ENCODE results near the gene KLHL29.
A peak's percentile ranks its signal among the peaks of the same experiment; 100 is the strongest.
"Not testable (repeated sequence)": the region's sequence is repeated elsewhere in the genome, so short reads cannot be mapped to it uniquely, and the experiment has no call there.

The KLHL29 gene

GRCh38 chr2:23384551-23385343, at the start of gene KLHL29:
Gene KLHL29, plus strand, starts transcription at chr2:23385179. Its CDS starts 177,018 bp downstream, at chr2:23562197.
- H3K27me3 ChIP-seq (ENCODE audit: low read depth, low read length), result no peaks in the 10 kb centered on the region
- no peak within 1 kb of the TSS for H3K27ac ChIP-seq (ENCODE audit: low read length)
- peak within 1 kb of the TSS; percentile 69 to 74 for H3K4me3 ChIP-seq (ENCODE audit: low read depth in 1 of 2, low read length in 2 of 2)
- peaks cover 0 to 7% of the 10 kb centered on the region in 2 donors for H3K4me1 ChIP-seq (ENCODE audit: control insufficient read depth in 1 of 2, insufficient read depth in 2 of 2, low read length in 2 of 2)
- no peaks in the 10 kb centered on the region for H3K9me3 ChIP-seq (ENCODE audit: control insufficient read depth in 1 of 2, low read length in 2 of 2)
- H3K36me3 ChIP-seq (ENCODE audit: control insufficient read depth in 1 of 2, insufficient read depth in 2 of 2, low read length in 2 of 2), result no peaks in the 10 kb centered on the region

DNA sequence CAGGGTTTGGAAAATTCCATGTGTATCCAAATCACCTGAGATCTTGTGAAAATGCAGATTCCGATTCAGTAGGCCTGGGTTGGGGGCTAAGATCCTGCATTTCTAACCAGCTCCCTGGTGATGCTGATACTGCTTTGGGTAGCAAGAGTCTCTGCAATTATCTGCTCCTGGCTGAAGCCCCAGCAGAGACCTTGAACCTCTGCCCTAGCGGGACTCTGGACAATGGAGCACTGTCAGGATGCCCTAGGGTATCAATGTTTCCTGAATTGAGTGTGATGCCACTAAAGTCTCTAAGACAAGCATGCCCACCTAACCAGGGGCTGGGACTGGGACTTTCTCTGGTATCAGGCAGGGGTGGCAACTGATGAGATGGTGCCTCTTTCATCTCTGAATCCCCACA, 49.4 kb upstream of the KLHL29 start:
- Histone ChIP-seq H3K4me1 (ENCODE audit: control insufficient read depth in 1 of 2, insufficient read depth in 2 of 2, low read length in 2 of 2) (no peaks in the 10 kb centered on the region), H3K9me3 (ENCODE audit: control insufficient read depth in 1 of 2, low read length in 2 of 2) (peaks cover 0 to 6% of the 10 kb centered on the region in 2 donors), H3K4me3 (ENCODE audit: low read depth in 1 of 2, low read length in 2 of 2) (no peak overlapping the region), H3K27ac (ENCODE audit: low read length) (no peak overlapping the region), H3K27me3 (ENCODE audit: low read depth, low read length) (no peaks in the 10 kb centered on the region), H3K36me3 (ENCODE audit: control insufficient read depth in 1 of 2, insufficient read depth in 2 of 2, low read length in 2 of 2) (no peaks in the 10 kb centered on the region)

GRCh38 chr2:23342075-23342474, 42.9 kb upstream of the KLHL29 start:
- Histone ChIP-seq H3K4me1 (ENCODE audit: control insufficient read depth in 1 of 2, insufficient read depth in 2 of 2, low read length in 2 of 2) (no peaks in the 10 kb centered on the region), H3K27me3 (ENCODE audit: low read depth, low read length) (no peaks in the 10 kb centered on the region), H3K27ac (ENCODE audit: low read length) (no peak overlapping the region), H3K36me3 (ENCODE audit: control insufficient read depth in 1 of 2, insufficient read depth in 2 of 2, low read length in 2 of 2) (no peaks in the 10 kb centered on the region), H3K4me3 (ENCODE audit: low read depth in 1 of 2, low read length in 2 of 2) (no peak overlapping the region), H3K9me3 (ENCODE audit: control insufficient read depth in 1 of 2, low read length in 2 of 2) (peaks cover 0 to 14% of the 10 kb centered on the region in 2 donors)

GRCh38 chr2:23346029-23346428, 39.0 kb upstream of the KLHL29 start:
- Histone ChIP-seq H3K9me3 (ENCODE audit: control insufficient read depth in 1 of 2, low read length in 2 of 2) (peaks cover 0 to 5% of the 10 kb centered on the region in 2 donors), H3K36me3 (ENCODE audit: control insufficient read depth in 1 of 2, insufficient read depth in 2 of 2, low read length in 2 of 2) (no peaks in the 10 kb centered on the region), H3K4me1 (ENCODE audit: control insufficient read depth in 1 of 2, insufficient read depth in 2 of 2, low read length in 2 of 2) (peaks cover 0 to 5% of the 10 kb centered on the region in 2 donors), H3K27me3 (ENCODE audit: low read depth, low read length) (no peaks in the 10 kb centered on the region), H3K27ac (ENCODE audit: low read length) (no peak overlapping the region), H3K4me3 (ENCODE audit: low read depth in 1 of 2, low read length in 2 of 2) (no peak overlapping the region)

GRCh38 chr2:23346781-23347180, 38.2 kb upstream of the KLHL29 start:
- Histone ChIP-seq H3K27ac (ENCODE audit: low read length) (no peak overlapping the region), H3K4me3 (ENCODE audit: low read depth in 1 of 2, low read length in 2 of 2) (no peak overlapping the region), H3K36me3 (ENCODE audit: control insufficient read depth in 1 of 2, insufficient read depth in 2 of 2, low read length in 2 of 2) (no peaks in the 10 kb centered on the region), H3K4me1 (ENCODE audit: control insufficient read depth in 1 of 2, insufficient read depth in 2 of 2, low read length in 2 of 2) (peaks cover under 1 to 12% of the 10 kb centered on the region in 2 donors), H3K9me3 (ENCODE audit: control insufficient read depth in 1 of 2, low read length in 2 of 2) (no peaks in the 10 kb centered on the region), H3K27me3 (ENCODE audit: low read depth, low read length) (no peaks in the 10 kb centered on the region)

- H3K27me3 ChIP-seq (ENCODE audit: low read depth, low read length), result no peaks in the 10 kb centered on the region
- no peaks in the 10 kb centered on the region for H3K9me3 ChIP-seq (ENCODE audit: control insufficient read depth in 1 of 2, low read length in 2 of 2)
- no peaks in the 10 kb centered on the region for H3K36me3 ChIP-seq (ENCODE audit: control insufficient read depth in 1 of 2, insufficient read depth in 2 of 2, low read length in 2 of 2)
- H3K27ac ChIP-seq (ENCODE audit: low read length), result no peak overlapping the region
- peaks cover 3 to 15% of the 10 kb centered on the region in 2 donors for H3K4me1 ChIP-seq (ENCODE audit: control insufficient read depth in 1 of 2, insufficient read depth in 2 of 2, low read length in 2 of 2)
- H3K4me3 ChIP-seq (ENCODE audit: low read depth in 1 of 2, low read length in 2 of 2), result no peak overlapping the region
Observed at GRCh38 chr2:23347471-23348092, 37.4 kb upstream of the KLHL29 start.

GRCh38 chr2:23348093-23348481, 36.9 kb upstream of the KLHL29 start:
- H3K36me3 ChIP-seq (ENCODE audit: control insufficient read depth in 1 of 2, insufficient read depth in 2 of 2, low read length in 2 of 2); H3K27me3 ChIP-seq (ENCODE audit: low read depth, low read length); H3K9me3 ChIP-seq (ENCODE audit: control insufficient read depth in 1 of 2, low read length in 2 of 2); H3K4me3 ChIP-seq (ENCODE audit: low read depth in 1 of 2, low read length in 2 of 2); H3K27ac ChIP-seq (ENCODE audit: low read length): not testable (repeated sequence)
- peaks cover 3 to 15% of the 10 kb centered on the region in 2 donors for H3K4me1 ChIP-seq (ENCODE audit: control insufficient read depth in 1 of 2, insufficient read depth in 2 of 2, low read length in 2 of 2)

GRCh38 chr2:23349508-23349907, 35.5 kb upstream of the KLHL29 start:
- H3K9me3 ChIP-seq (ENCODE audit: control insufficient read depth in 1 of 2, low read length in 2 of 2), result no peaks in the 10 kb centered on the region
- no peaks in the 10 kb centered on the region for H3K36me3 ChIP-seq (ENCODE audit: control insufficient read depth in 1 of 2, insufficient read depth in 2 of 2, low read length in 2 of 2)
- no peaks in the 10 kb centered on the region for H3K27me3 ChIP-seq (ENCODE audit: low read depth, low read length)
- H3K27ac ChIP-seq (ENCODE audit: low read length), result no peak overlapping the region
- peaks cover 3 to 15% of the 10 kb centered on the region in 2 donors for H3K4me1 ChIP-seq (ENCODE audit: control insufficient read depth in 1 of 2, insufficient read depth in 2 of 2, low read length in 2 of 2)
- H3K4me3 ChIP-seq (ENCODE audit: low read depth in 1 of 2, low read length in 2 of 2), result no peak overlapping the region

- Histone ChIP-seq H3K9me3 (ENCODE audit: control insufficient read depth in 1 of 2, low read length in 2 of 2) (no peaks in the 10 kb centered on the region), H3K36me3 (ENCODE audit: control insufficient read depth in 1 of 2, insufficient read depth in 2 of 2, low read length in 2 of 2) (no peaks in the 10 kb centered on the region), H3K27ac (ENCODE audit: low read length) (no peak overlapping the region), H3K4me3 (ENCODE audit: low read depth in 1 of 2, low read length in 2 of 2) (no peak overlapping the region), H3K4me1 (ENCODE audit: control insufficient read depth in 1 of 2, insufficient read depth in 2 of 2, low read length in 2 of 2) (peaks cover 3 to 15% of the 10 kb centered on the region in 2 donors), H3K27me3 (ENCODE audit: low read depth, low read length) (no peaks in the 10 kb centered on the region)
Observed at GRCh38 chr2:23350041-23350791, 34.8 kb upstream of the KLHL29 start.

GRCh38 chr2:23350792-23351355, 34.1 kb upstream of the KLHL29 start:
- H3K27me3 ChIP-seq (ENCODE audit: low read depth, low read length), result no peaks in the 10 kb centered on the region
- no peaks in the 10 kb centered on the region for H3K9me3 ChIP-seq (ENCODE audit: control insufficient read depth in 1 of 2, low read length in 2 of 2)
- peak overlapping the region in 1 of 2 donors; percentile 30 for H3K4me3 ChIP-seq (ENCODE audit: low read depth in 1 of 2, low read length in 2 of 2)
- H3K4me1 ChIP-seq (ENCODE audit: control insufficient read depth in 1 of 2, insufficient read depth in 2 of 2, low read length in 2 of 2), result peaks cover 3 to 15% of the 10 kb centered on the region in 2 donors
- H3K36me3 ChIP-seq (ENCODE audit: control insufficient read depth in 1 of 2, insufficient read depth in 2 of 2, low read length in 2 of 2), result no peaks in the 10 kb centered on the region
- H3K27ac ChIP-seq (ENCODE audit: low read length), result no peak overlapping the region
